Stimulated activated CD4-positive, alpha-beta T cell treated with anti-CD3 and anti-CD28 coated beads, Interleukin-15, amount 100 ng/mL, for 1 hour (primary cell): ENCODE measurements around the gene DDRGK1.

Experiments
- DNase-seq, 2 donors: peaks; one replicate each; pipeline ENCODE4 v3.0.0-alpha.2; 2020; ENCODE audit warnings: low read depth in 1 of 2, low spot score in 1 of 2

Gene DDRGK1

DNA sequence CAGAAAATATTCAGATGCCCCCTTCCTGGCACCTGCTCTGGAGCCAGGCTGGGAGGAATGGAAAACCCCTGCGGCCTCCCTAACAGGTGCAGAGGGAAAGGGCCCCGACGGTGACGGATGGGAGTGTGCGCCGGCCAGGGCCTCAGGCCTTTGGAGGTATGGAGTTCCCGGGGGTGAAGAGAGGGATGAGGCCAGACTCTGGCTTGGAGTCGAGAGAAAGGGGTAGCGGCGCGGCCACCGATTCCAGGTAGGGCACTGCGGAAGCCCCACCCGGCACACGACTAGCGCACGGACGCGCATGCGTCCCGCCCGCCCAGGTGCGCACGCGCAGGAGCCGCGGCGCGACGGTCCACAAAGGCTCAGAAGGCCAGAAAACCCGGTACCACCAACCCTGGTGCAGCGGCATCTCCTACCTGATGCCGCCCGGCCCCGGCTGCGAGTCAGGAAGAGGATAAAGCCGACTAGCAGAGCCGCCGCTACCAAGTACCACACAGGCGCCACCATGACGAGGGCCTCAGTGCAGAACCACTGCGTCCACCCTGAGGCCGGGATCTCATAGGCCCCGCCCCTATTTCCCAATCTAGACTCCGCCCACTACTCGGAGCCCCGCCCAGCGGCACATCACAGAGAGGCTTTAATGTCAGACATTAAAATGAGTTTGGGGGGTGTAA is at the start of gene DDRGK1:
TSS of gene DDRGK1 (minus strand) at position 559 of the 671 bp plus-strand sequence. CDS start at position 504, 55 bp downstream.
- DNase-seq: peak; percentile 84 to 89

GRCh38 chr20:3251806-3252205 is 47.3 kb upstream of the DDRGK1 start:
- DNase-seq: no peak

GRCh38 chr20:3250091-3250504 is 45.6 kb upstream of the DDRGK1 start:
- DNase-seq: no peak

- DNase-seq: no peak
Observed at GRCh38 chr20:3248993-3249347, 44.5 kb upstream of the DDRGK1 start.

- DNase-seq: no peak
Observed at GRCh38 chr20:3248167-3248992, 43.9 kb upstream of the DDRGK1 start.

GRCh38 chr20:3247638-3248037 is 43.2 kb upstream of the DDRGK1 start:
- no peak for DNase-seq

DNA sequence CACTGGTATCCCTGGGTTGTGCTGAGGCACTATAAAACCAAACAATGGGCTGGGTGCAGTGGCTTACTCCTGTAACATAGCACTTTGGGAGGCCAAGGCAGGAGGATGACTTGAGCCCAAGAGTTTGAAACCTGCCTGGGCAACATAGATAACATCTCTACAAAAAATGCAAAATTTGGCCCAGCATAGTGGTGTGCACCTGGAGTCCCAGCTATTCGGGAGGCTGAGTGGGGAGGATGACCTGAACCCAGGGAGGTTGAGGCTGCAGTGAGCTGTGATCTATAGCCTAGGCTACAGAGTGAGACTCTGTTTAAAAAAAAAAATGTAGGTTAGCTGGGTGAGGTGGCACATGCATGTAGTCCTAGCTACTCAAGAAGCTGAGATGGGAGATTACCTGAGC is 42.2 kb upstream of the DDRGK1 start:
- no peak for DNase-seq

GRCh38 chr20:3245711-3246110 is 41.2 kb upstream of the DDRGK1 start:
- no peak for DNase-seq

- no peak for DNase-seq
Observed at GRCh38 chr20:3245156-3245555, 40.7 kb upstream of the DDRGK1 start.

GRCh38 chr20:3244613-3245012 is 40.1 kb upstream of the DDRGK1 start:
- DNase-seq: no peak

DNA sequence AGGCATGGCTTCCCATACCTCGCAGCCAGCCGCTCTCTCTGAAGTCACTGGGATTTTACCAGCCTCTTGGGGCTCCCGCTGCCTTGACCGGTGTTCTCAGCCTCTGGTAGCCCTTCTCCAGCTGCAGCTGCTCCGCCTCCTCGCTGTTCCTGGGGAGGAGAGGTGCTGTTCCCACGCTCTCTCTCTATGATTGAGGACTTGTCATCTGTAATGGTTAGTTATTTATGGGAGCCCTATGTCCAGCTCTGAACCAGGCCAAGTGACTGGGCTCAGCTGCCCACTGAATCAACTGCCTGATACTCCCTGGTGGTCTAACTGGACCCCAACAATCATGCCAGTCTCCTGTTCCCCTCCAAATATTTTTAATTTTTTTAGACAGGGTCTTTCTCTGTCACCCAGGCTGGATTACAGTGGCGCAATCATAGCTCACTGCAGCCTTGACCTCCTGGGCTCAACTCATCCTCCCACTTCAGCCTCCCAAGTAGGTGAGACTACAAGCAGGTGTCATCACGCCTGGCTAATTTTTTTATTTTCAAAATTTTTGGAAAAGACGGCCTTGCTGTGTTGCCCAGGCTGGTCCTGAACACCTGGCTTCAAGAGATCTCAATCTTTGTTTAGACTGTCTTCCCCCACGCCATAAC is 39.4 kb upstream of the DDRGK1 start:
- DNase-seq: no peak

GRCh38 chr20:3242172-3242692 is 37.8 kb upstream of the DDRGK1 start:
- DNase-seq: no peak

- no peak for DNase-seq
Observed at GRCh38 chr20:3240776-3241363, 36.4 kb upstream of the DDRGK1 start.

DNA sequence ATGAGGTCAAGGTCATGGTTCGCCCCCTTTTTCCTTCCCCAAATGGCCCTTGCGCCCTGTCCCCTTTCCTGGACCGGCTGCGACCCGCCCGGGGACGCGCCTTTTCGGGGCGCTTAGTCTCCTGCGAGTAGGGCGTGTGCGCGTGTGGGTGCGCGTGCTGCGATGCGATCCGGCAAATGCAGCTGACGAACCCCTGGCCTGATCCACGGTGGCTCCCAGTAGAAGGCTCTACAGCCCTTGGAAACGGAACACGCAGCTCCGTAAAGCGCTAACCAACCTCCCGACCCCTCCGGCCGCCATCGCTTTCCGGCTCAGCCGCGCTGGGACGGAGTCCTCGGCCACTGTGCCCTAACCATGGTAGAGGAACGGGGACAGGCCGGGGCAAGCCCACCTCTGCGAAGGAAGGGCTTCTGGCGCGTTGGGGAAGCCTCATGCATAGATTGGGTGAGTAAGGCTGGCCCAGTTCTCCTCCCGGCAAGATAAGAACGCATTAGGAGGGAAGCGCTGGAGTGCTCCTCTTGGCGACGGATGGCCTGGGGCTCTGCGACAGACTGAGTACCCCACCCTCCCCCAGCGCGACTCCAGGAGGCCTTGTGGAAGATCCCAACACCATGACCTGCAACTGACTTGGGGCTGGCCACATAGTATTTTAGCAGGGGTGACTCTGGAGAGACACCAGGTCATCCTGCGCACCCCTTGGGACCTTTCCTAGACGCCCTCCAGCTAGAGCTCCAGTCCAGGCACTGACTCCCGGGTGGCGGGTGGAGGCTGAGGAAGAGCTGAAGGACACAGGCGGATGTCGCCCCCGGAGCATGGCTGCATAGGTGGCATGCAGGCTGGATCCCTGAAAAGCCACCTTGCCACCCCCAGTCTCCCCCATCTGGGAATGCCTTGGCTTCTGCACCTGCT is 35.6 kb upstream of the DDRGK1 start:
- no peak for DNase-seq

GRCh38 chr20:3239026-3239866 is 34.8 kb upstream of the DDRGK1 start, which contains the start of gene SLC4A11:
Gene SLC4A11 (minus strand): TSS chr20:3239190. CDS start chr20:3239137, 53 bp downstream.
- no peak for DNase-seq

- DNase-seq: no peak
Observed at GRCh38 chr20:3238616-3239025, 34.1 kb upstream of the DDRGK1 start.

DNA sequence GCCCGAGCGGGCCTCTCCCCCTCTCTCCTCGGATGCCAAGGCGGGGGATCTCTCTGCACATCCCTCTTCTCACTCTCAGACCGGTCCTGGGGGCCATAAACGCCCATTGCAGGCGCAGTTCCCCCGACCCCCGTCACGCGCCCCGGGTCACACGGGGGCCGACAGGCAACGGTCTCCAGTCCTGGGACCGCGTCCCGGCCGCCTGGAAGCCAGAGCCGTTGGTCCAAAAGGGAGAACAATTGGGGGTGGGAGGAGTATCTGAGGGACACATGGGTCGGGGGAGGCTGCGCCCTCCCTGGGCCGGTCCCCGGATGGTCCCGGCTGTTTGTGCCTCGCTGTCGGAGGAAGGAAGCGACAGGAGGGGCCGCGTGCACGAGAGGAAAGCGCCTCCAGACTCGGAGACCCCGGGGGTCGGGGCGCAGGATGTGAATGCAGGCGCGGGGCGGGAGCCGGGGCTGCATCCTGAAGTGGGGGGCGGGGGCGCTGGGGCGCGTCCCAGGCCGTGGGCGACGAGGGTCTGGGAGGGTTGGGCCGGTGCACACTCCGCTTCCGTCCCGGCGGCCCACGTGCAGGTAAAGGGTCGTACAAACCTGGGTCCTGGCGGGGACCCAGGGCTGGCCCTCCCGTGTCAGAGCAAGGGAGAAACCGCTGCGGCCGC is 33.6 kb upstream of the DDRGK1 start:
- no peak for DNase-seq

DNA sequence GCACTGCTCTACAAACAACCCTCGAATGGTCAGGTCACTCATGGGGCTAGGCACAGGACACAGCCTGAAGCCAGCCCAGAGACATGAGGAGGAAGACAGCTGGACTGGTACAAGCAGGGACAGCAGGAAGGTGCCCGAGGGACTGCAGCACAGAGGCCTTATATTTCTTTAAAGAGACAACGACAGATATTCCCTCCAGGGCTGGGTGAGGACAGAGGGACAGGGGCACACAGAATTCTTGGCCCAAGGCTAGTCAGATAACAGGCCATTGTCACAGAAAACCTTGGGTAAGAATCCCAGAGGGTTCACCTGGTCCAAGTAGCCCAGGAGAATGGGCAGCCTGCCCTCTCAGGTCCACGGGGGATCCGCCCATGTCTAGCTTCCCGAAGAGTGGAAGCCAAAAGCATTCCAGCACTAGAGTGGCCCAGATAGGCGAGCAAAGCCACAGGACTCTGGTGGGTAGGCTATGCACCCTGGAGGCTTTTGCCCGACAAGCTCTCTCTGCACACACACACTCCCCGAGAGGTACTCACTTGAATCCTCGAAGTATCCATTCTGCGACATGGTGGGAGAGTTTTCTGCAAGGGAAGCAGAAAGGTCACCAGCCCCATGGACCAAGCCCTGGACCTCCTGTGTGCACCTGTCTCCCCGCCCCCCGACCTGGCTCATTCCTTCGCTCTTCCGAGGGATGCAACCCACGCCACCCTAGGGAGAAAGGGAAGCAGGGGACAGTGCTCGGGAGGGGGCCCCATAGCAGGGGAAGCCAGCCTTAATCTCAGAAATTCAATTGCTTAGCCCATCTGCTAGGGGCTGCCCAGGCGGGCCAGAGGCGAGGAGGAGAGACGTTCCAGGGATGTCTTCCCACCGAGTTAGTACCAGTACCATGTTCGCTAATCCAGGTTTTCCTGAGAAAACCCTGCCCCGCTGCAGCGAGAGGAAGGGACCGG is 32.8 kb upstream of the DDRGK1 start:
- no peak for DNase-seq
